Uterus (tissue), 2 donors: ENCODE measurements around the gene C11orf52.

Experiments
- CTCF ChIP-seq, 4 experiments: fragments of 200-600 bp in 2 of 4; fragments of 450-650 bp in 2 of 4; sonication (generic) in 2 of 4; IDR thresholded peaks; one replicate each; pipeline ENCODE4 v1.5.1; 2016 to 2019; ENCODE audit warnings: antibody characterized with exemption in 4 of 4, mild to moderate bottlenecking in 2 of 4, moderate library complexity in 1 of 4
- POLR2A ChIP-seq, 2 donors: fragments of 450-650 bp; IDR thresholded peaks; one replicate each; pipeline ENCODE4 v1.6.1; 2016; ENCODE audit warnings: antibody characterized with exemption in 2 of 2, mild to moderate bottlenecking in 1 of 2, moderate library complexity in 1 of 2

GRCh38 chr11:111947143-111947542, 28.4 kb downstream of the C11orf52 start:
- no peak for TF ChIP-seq POLR2A (IDR thresholded peaks at IDR 0.05)
- TF ChIP-seq CTCF (IDR thresholded peaks at IDR 0.05), result no peak
